Chondrocyte (in vitro differentiated cells): ENCODE data around the gene SCAMP5. TPM values are rescaled to one million over a fixed set of nuclear protein-coding genes. Genes with fewer than 3 reads are reported as not detected.

ENCODE experiments used
- DNase-seq: peaks from one replicate; pipeline ENCODE4 v3.0.0; 2021; ENCODE audit warnings: mixed read lengths, low spot score
- H3K27ac Mint-ChIP-seq: one replicate; pipeline ENCODE4 v1.8.0; 2021; ENCODE audit warnings: mild to moderate bottlenecking, moderate library complexity, mixed read lengths; ENCODE audit not compliant: unreplicated experiment
- H3K27me3 Mint-ChIP-seq: 2 replicates; pipeline ENCODE4 v1.8.0; 2021; ENCODE audit warnings: low read depth, mixed read lengths
- H3K36me3 Mint-ChIP-seq: 2 replicates; pipeline ENCODE4 v1.8.0; 2021; ENCODE audit warnings: low read depth, mixed read lengths
- H3K4me1 Mint-ChIP-seq: 2 replicates; pipeline ENCODE4 v1.8.0; 2021; ENCODE audit warnings: low read depth, mild to moderate bottlenecking, mixed read lengths
- H3K4me3 Mint-ChIP-seq: one replicate; pipeline ENCODE4 v1.8.0; 2021; ENCODE audit warnings: mild to moderate bottlenecking, moderate library complexity, mixed read lengths; ENCODE audit not compliant: unreplicated experiment
- H3K9me3 Mint-ChIP-seq: 2 replicates; pipeline ENCODE4 v1.8.0; 2021; ENCODE audit warnings: low read depth, mixed read lengths
- CTCF ChIP-seq: fragments of 200-600 bp; sonication (generic); IDR thresholded peaks from 2 replicates; pipeline ENCODE4 v1.5.0; 2021; ENCODE audit warnings: antibody characterized with exemption, mild to moderate bottlenecking, moderate library complexity
- total RNA-seq: library from RNA; stranded (reverse); gene quantifications from 3 replicates; pipeline ENCODE4 v1.2.1, GENCODE V29; 2021

The SCAMP5 gene
- total RNA-seq, 1 donor from 2014 or later: 20.6 TPM

- peak; percentile 78 for TF ChIP-seq CTCF
- peak; percentile 98 for DNase-seq
- Mint-ChIP-seq H3K36me3 (peaks cover 1% of the 10 kb centered on the region), H3K9me3 (no peaks in the 10 kb centered on the region), H3K4me3 (peak overlapping the region; percentile 2), H3K27ac (peak overlapping the region; percentile 98), H3K4me1 (peaks cover 60% of the 10 kb centered on the region), H3K27me3 (no peaks in the 10 kb centered on the region)
These were observed 48.3 kb downstream of the SCAMP5 start for GRCh38 chr15:75043509-75044257.

- H3K9me3 Mint-ChIP-seq: no peaks in the 10 kb centered on the region
- no peak for TF ChIP-seq CTCF
- no peak overlapping the region for H3K4me3 Mint-ChIP-seq
- no peaks in the 10 kb centered on the region for H3K27me3 Mint-ChIP-seq
- no peak for DNase-seq
- peaks cover 61% of the 10 kb centered on the region for H3K4me1 Mint-ChIP-seq
- peak overlapping the region; percentile 98 for H3K27ac Mint-ChIP-seq
- H3K36me3 Mint-ChIP-seq: peaks cover 4% of the 10 kb centered on the region
These were observed 49.0 kb downstream of the SCAMP5 start for GRCh38 chr15:75044258-75044878.

GRCh38 chr15:75045332-75046015 lies 50.1 kb downstream of the SCAMP5 start:
- H3K9me3 Mint-ChIP-seq: no peaks in the 10 kb centered on the region
- H3K4me3 Mint-ChIP-seq: no peak overlapping the region
- H3K27me3 Mint-ChIP-seq: no peaks in the 10 kb centered on the region
- peak overlapping the region; percentile 45 for H3K27ac Mint-ChIP-seq
- H3K36me3 Mint-ChIP-seq: peaks cover 4% of the 10 kb centered on the region
- no peak for TF ChIP-seq CTCF
- H3K4me1 Mint-ChIP-seq: peaks cover 64% of the 10 kb centered on the region
- no peak for DNase-seq

GRCh38 chr15:75048394-75048793 lies 53.0 kb downstream of the SCAMP5 start:
- Mint-ChIP-seq H3K4me3 (no peak overlapping the region), H3K27me3 (no peaks in the 10 kb centered on the region), H3K4me1 (peaks cover 58% of the 10 kb centered on the region), H3K36me3 (peaks cover 5% of the 10 kb centered on the region), H3K27ac (peak overlapping the region; percentile 8), H3K9me3 (no peaks in the 10 kb centered on the region)
- no peak for TF ChIP-seq CTCF
- DNase-seq: peak; percentile 81

GRCh38 chr15:75049392-75049791 lies 54.0 kb downstream of the SCAMP5 start:
- no peak for TF ChIP-seq CTCF
- peak; percentile 52 for DNase-seq
- Mint-ChIP-seq H3K27ac (peak overlapping the region; percentile 36), H3K36me3 (peaks cover 5% of the 10 kb centered on the region), H3K4me1 (peaks cover 48% of the 10 kb centered on the region), H3K4me3 (no peak overlapping the region), H3K9me3 (no peaks in the 10 kb centered on the region), H3K27me3 (no peaks in the 10 kb centered on the region)
